ENCODE measurements around the gene OR5H2.

GRCh38 chr3:98240131-98240530 is 42.2 kb upstream of the OR5H2 start:
- TF ChIP-seq CTCF (IDR thresholded peaks at IDR 0.05; ENCODE audit: poor library complexity), result no peak
- no peak for TF ChIP-seq EZH2 (IDR thresholded peaks at IDR 0.05; ENCODE audit: borderline replicate concordance)
